ENCODE data around the gene CMPK2.

DNA sequence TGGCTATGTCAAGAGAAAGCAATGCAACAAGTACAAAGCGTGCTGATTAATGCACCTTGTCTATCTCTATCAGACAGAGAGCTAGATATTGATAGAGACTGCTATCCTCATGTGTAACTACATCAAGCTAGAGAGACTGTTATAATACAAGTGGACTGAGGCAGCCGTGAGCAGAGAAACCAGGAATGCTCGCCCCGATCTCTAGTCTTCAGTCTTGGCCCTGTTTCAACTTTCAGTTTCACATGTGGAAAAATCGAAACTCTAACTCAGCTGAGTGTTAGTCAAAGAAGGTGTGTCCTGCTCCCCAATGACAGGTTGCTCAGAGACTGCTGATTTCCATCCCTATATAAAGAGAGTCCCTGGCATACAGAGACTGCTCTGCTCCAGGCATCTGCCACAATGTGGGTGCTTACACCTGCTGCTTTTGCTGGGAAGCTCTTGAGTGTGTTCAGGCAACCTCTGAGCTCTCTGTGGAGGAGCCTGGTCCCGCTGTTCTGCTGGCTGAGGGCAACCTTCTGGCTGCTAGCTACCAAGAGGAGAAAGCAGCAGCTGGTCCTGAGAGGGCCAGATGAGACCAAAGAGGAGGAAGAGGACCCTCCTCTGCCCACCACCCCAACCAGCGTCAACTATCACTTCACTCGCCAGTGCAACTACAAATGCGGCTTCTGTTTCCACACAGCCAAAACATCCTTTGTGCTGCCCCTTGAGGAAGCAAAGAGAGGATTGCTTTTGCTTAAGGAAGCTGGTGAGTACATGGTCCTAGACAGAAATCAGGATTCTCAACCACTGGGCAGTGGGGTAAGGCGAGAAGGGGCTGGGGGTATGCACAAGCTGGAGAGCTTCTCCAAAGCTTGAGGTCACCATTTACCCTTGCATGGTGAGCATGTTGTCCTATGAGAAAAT, 11.9 kb upstream of the CMPK2 start, which contains the start of gene RSAD2:
- TF ChIP-seq EP300 (IDR thresholded peaks at IDR 0.05; ENCODE audit: low read depth), result no peak
- TF ChIP-seq, protein P1, sequence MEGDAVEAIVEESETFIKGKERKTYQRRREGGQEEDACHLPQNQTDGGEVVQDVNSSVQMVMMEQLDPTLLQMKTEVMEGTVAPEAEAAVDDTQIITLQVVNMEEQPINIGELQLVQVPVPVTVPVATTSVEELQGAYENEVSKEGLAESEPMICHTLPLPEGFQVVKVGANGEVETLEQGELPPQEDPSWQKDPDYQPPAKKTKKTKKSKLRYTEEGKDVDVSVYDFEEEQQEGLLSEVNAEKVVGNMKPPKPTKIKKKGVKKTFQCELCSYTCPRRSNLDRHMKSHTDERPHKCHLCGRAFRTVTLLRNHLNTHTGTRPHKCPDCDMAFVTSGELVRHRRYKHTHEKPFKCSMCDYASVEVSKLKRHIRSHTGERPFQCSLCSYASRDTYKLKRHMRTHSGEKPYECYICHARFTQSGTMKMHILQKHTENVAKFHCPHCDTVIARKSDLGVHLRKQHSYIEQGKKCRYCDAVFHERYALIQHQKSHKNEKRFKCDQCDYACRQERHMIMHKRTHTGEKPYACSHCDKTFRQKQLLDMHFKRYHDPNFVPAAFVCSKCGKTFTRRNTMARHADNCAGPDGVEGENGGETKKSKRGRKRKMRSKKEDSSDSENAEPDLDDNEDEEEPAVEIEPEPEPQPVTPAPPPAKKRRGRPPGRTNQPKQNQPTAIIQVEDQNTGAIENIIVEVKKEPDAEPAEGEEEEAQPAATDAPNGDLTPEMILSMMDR (IDR thresholded peaks at IDR 0.05), result no peak
- no peak for TF ChIP-seq POLR2A (IDR thresholded peaks at IDR 0.05)
